ENCODE measurements around the gene ITGB2.

DNA sequence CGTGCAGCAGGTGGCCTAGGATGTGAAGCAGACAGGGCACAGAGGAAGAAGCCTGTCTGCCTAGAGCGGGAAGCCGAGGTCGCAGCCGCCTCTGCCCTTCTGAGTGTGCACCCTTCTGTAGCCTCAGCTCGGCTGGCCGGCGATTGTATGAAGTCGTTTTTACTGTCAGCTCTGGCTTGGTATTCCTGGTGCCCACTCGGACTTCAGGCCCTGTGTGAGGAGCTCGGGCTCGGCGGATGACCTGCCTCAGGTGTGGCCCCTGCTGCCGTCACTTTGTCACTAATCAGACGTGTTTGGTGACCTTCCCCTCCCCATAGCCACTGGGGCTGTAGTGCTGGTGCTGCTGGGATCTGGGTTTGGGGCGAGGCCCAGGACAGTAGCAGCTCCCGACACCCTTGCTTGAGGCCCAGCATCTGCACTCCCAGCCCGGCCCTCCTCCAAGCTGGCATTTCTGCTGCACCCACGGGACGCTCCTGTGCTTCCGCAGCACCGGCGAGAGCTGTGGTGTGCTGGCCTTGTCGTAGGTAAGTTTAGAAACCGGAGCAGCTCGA, 37.3 kb upstream of the ITGB2 start:
- TF ChIP-seq POLR2AphosphoS5 (IDR thresholded peaks at IDR 0.05) (no peak), POLR2A (IDR thresholded peaks at IDR 0.05) (no peak)
- TF ChIP-seq, protein P1, sequence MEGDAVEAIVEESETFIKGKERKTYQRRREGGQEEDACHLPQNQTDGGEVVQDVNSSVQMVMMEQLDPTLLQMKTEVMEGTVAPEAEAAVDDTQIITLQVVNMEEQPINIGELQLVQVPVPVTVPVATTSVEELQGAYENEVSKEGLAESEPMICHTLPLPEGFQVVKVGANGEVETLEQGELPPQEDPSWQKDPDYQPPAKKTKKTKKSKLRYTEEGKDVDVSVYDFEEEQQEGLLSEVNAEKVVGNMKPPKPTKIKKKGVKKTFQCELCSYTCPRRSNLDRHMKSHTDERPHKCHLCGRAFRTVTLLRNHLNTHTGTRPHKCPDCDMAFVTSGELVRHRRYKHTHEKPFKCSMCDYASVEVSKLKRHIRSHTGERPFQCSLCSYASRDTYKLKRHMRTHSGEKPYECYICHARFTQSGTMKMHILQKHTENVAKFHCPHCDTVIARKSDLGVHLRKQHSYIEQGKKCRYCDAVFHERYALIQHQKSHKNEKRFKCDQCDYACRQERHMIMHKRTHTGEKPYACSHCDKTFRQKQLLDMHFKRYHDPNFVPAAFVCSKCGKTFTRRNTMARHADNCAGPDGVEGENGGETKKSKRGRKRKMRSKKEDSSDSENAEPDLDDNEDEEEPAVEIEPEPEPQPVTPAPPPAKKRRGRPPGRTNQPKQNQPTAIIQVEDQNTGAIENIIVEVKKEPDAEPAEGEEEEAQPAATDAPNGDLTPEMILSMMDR (IDR thresholded peaks at IDR 0.05), result no peak
